HCT116 (cell line): ENCODE measurements around the gene CRYGC. TPM values are rescaled to one million over a fixed set of nuclear protein-coding genes. Genes with fewer than 3 reads are reported as not detected.

ENCODE experiments used
- ATAC-seq: fragments of 200-7000 bp; cut with Tn5 transposase; 2 replicates; pipeline ENCODE4 v1.9.1; 2020; ENCODE audit warnings: mild to moderate bottlenecking, moderate library complexity
- BruUV-seq: library from RNA; stranded (reverse); fragments of 400-500 nt; replicated peaks from 2 replicates; lab custom pipeline; 2021; lab: Mats Ljungman, UMichigan
- CTCF ChIA-PET: fragments of 300-600 bp; sonication (Branson Sonifier 250); formaldehyde crosslinking; loops from one replicate; lab custom pipeline; 2021; ENCODE audit warnings: antibody characterized with exemption; lab: Charles Lee
- POLR2A ChIA-PET: fragments of 300-600, 350-600 bp; sonication (Branson Sonifier 250); formaldehyde crosslinking; loops from one replicate; lab custom pipeline; 2021; ENCODE audit warnings: antibody characterized with exemption; lab: Charles Lee
- RAD21 ChIA-PET, 2 experiments: fragments of 300-600 bp; sonication (Branson Sonifier 250); formaldehyde crosslinking; loops; one replicate each; lab custom pipeline; 2023; ENCODE audit warnings: low total read pairs in 2 of 2; ENCODE audit not compliant: uncharacterized antibody in 2 of 2, unreplicated experiment in 2 of 2, low non-redundant PET in 1 of 2; lab: Charles Lee
- DNase-seq: peaks from one replicate; pipeline ENCODE4 v3.0.0-alpha.2; 2010; ENCODE audit warnings: low read depth, low spot score
- H2AFZ ChIP-seq: fragments of 200-600 bp; shearing (Covaris generic), sonication (generic); 2 replicates; pipeline ENCODE4 v1.6.1; 2017; ENCODE audit warnings: low read depth, mixed run types, mixed read lengths, antibody characterized with exemption, low read length; ENCODE audit not compliant: poor library complexity, severe bottlenecking
- H3K27ac ChIP-seq: 2 replicates; pipeline ENCODE4 v1.5.1; 2012; ENCODE audit warnings: low read depth, low read length
- H3K27me3 ChIP-seq: fragments of 200-600 bp; sonication (generic); 2 replicates; pipeline ENCODE4 v1.6.1; 2016; ENCODE audit warnings: mixed run types, low read length, mixed read lengths; ENCODE audit not compliant: insufficient read depth
- H3K36me3 ChIP-seq, 2 experiments: fragments of 200-500 bp in 1 of 2; fragments of 200-600 bp in 1 of 2; sonication (Bioruptor generic) in 1 of 2; sonication (generic) in 1 of 2; 2 replicates each; pipeline versions ENCODE4 v1.5.1 to v1.6.1; 2014 to 2016; ENCODE audit warnings: low read length in 2 of 2, inconsistent platforms in 1 of 2, mixed read lengths in 1 of 2, mixed run types in 1 of 2; ENCODE audit not compliant: insufficient read depth in 2 of 2, control insufficient read depth in 1 of 2
- H3K4me1 ChIP-seq, 2 experiments: fragments of 200-600 bp in 1 of 2; sonication (generic) in 1 of 2; 2 replicates each; pipeline versions ENCODE4 v1.5.1 to v1.6.1; 2012 to 2017; ENCODE audit warnings: low read length in 2 of 2, inconsistent platforms in 1 of 2, mild to moderate bottlenecking in 1 of 2, mixed read lengths in 1 of 2, mixed run types in 1 of 2, moderate library complexity in 1 of 2; ENCODE audit not compliant: insufficient read depth in 2 of 2, control insufficient read depth in 1 of 2
- H3K4me2 ChIP-seq: fragments of 200-600 bp; sonication (generic); 2 replicates; pipeline ENCODE4 v1.6.1; 2017; ENCODE audit warnings: mixed run types, low read length, mixed read lengths
- H3K4me3 ChIP-seq, 2 experiments: fragments of 200-600 bp in 1 of 2; sonication (generic) in 1 of 2; replicated peaks in 1 of 2; 2 replicates each; pipeline ENCODE4 v1.5.1; 2011 to 2016; ENCODE audit warnings: low read length in 2 of 2, control low read depth in 1 of 2, low read depth in 1 of 2, mild to moderate bottlenecking in 1 of 2, mixed read lengths in 1 of 2, mixed run types in 1 of 2
- H3K79me2 ChIP-seq: fragments of 200-600 bp; sonication (generic); 2 replicates; pipeline ENCODE4 v1.6.1; 2017; ENCODE audit warnings: mild to moderate bottlenecking, mixed run types, low read length, moderate library complexity, mixed read lengths; ENCODE audit not compliant: insufficient read depth
- H3K9ac ChIP-seq: fragments of 200-600 bp; sonication (generic); 2 replicates; pipeline ENCODE4 v1.6.1; 2016; ENCODE audit warnings: low read length, mixed read lengths
- H3K9me2 ChIP-seq: fragments of 200-600 bp; sonication (generic), shearing (Covaris generic); 2 replicates; pipeline ENCODE4 v1.6.1; 2017; ENCODE audit warnings: mixed run types, mild to moderate bottlenecking, moderate library complexity; ENCODE audit not compliant: insufficient read depth
- H3K9me3 ChIP-seq, 2 experiments: fragments of 200-500 bp in 1 of 2; fragments of 200-600 bp in 1 of 2; sonication (Bioruptor generic) in 1 of 2; sonication (generic) in 1 of 2; 2 replicates each; pipeline ENCODE4 v1.6.1; 2014 to 2017; ENCODE audit warnings: low read length in 2 of 2, mixed read lengths in 2 of 2, inconsistent platforms in 1 of 2, low read depth in 1 of 2, mild to moderate bottlenecking in 1 of 2, mixed run types in 1 of 2, moderate library complexity in 1 of 2; ENCODE audit not compliant: control insufficient read depth in 1 of 2, insufficient read depth in 1 of 2
- H4K20me1 ChIP-seq: fragments of 200-600 bp; sonication (generic), shearing (Covaris generic); 2 replicates; pipeline ENCODE4 v1.6.1; 2017; ENCODE audit warnings: mixed run types, mild to moderate bottlenecking, moderate library complexity; ENCODE audit not compliant: insufficient read depth
- ATF3 ChIP-seq: IDR thresholded peaks from 2 replicates; pipeline ENCODE4 v1.6.1; 2012
- CTCF ChIP-seq, 3 experiments: fragments of 200-600 bp in 1 of 3; sonication (generic) in 1 of 3; IDR thresholded peaks in 2 of 3; conservative IDR thresholded peaks in 1 of 3; 2 replicates each; pipeline ENCODE4 v1.5.1; 2012 to 2017; ENCODE audit warnings: low read depth in 2 of 3, low read length in 2 of 3, antibody characterized with exemption in 1 of 3, borderline replicate concordance in 1 of 3, control low read depth in 1 of 3, mild to moderate bottlenecking in 1 of 3, mixed read lengths in 1 of 3, mixed run types in 1 of 3, moderate library complexity in 1 of 3; ENCODE audit not compliant: insufficient read depth in 1 of 3
- EGR1 ChIP-seq: IDR thresholded peaks from 2 replicates; pipeline ENCODE4 v1.6.1; 2012; ENCODE audit warnings: low read depth
- JUND ChIP-seq: IDR thresholded peaks from 2 replicates; pipeline ENCODE4 v1.6.1; 2012
- MAX ChIP-seq: IDR thresholded peaks from 2 replicates; pipeline ENCODE4 v1.6.1; 2012
- POLR2A ChIP-seq: IDR thresholded peaks from 2 replicates; pipeline ENCODE4 v1.7.0; 2011; ENCODE audit warnings: borderline replicate concordance; ENCODE audit not compliant: insufficient read depth, insufficient read length; ENCODE audit errors: extremely low read depth
- REST ChIP-seq: IDR thresholded peaks from 2 replicates; pipeline ENCODE4 v1.6.1; 2012; ENCODE audit warnings: low read depth
- SP1 ChIP-seq: IDR thresholded peaks from 2 replicates; pipeline ENCODE4 v1.6.1; 2012; ENCODE audit warnings: low read depth
- YY1 ChIP-seq: IDR thresholded peaks from 2 replicates; pipeline ENCODE4 v1.6.1; 2011; ENCODE audit warnings: low read length, low read depth, moderate library complexity, mild to moderate bottlenecking; ENCODE audit not compliant: insufficient replicate concordance; ENCODE audit errors: extremely low read depth
- ZBTB33 ChIP-seq: IDR thresholded peaks from 2 replicates; pipeline ENCODE4 v1.6.1; 2011; ENCODE audit warnings: mild to moderate bottlenecking, low read length, moderate library complexity; ENCODE audit not compliant: insufficient replicate concordance; ENCODE audit errors: extremely low read depth
- intact Hi-C: fragments of 100-400 bp; cut with micrococcal nuclease; formaldehyde crosslinking; loops from 2 replicates; pipeline ENCODE4 v1.10.0; 2022
- total RNA-seq: library from RNA; stranded (reverse); gene quantifications from one replicate; pipeline ENCODE4 v1.2.1, GENCODE V29; 2021; ENCODE audit not compliant: unreplicated experiment

CRYGC gene
- total RNA-seq, 1 experiment from 2014 or later, result not detected

- no peaks in the 10 kb centered on the region for H3K79me2 ChIP-seq
- ChIA-PET RAD21 (no interaction called here), POLR2A (no interaction called here), CTCF (no interaction called here)
- H3K9me3 ChIP-seq, result no peaks in the 10 kb centered on the region
- H3K27me3 ChIP-seq, result no peaks in the 10 kb centered on the region
- H3K9me2 ChIP-seq, result no peaks in the 10 kb centered on the region
- intact Hi-C loops, result no loop called here
- DNase-seq, result no peak
- TF ChIP-seq MAX, result no peak
- H3K4me3 ChIP-seq, result no peak overlapping the region
- no peaks in the 10 kb centered on the region for H3K4me1 ChIP-seq
- no peak overlapping the region for H2AFZ ChIP-seq
- H3K4me2 ChIP-seq, result no peak overlapping the region
- H3K27ac ChIP-seq, result no peak overlapping the region
- no peaks in the 10 kb centered on the region for H3K36me3 ChIP-seq
- no peak for ATAC-seq
- H4K20me1 ChIP-seq, result no peaks in the 10 kb centered on the region
- no TSS peak for BruUV-seq
- no peak overlapping the region for H3K9ac ChIP-seq
These were observed 43.6 kb downstream of the CRYGC start for GRCh38 chr2:208086029-208086428.

GRCh38 chr2:208083807-208084206 lies 45.8 kb downstream of the CRYGC start:
- TF ChIP-seq YY1, result no peak
- TF ChIP-seq REST, result no peak
- TF ChIP-seq POLR2A, result no peak
- TF ChIP-seq SP1, result no peak
- TF ChIP-seq JUND, result no peak
- TF ChIP-seq ZBTB33, result no peak
- TF ChIP-seq ATF3, result no peak
- no peak for TF ChIP-seq CTCF (IDR thresholded peaks at IDR 0.05 in 2 of 3, conservative IDR thresholded peaks at IDR 0.05 in 1 of 3; ENCODE audit: borderline replicate concordance in 1 of 3, insufficient read depth in 1 of 3, low read depth in 2 of 3, low read length in 2 of 3)
- TF ChIP-seq EGR1, result no peak
- H3K27me3 ChIP-seq, result no peaks in the 10 kb centered on the region
- no peaks in the 10 kb centered on the region for H4K20me1 ChIP-seq
- H3K27ac ChIP-seq, result no peak overlapping the region
- H3K9me3 ChIP-seq, result no peaks in the 10 kb centered on the region
- ChIA-PET RAD21 (no interaction called here), CTCF (no interaction called here), POLR2A (no interaction called here)
- H3K9me2 ChIP-seq, result no peaks in the 10 kb centered on the region
- no peaks in the 10 kb centered on the region for H3K36me3 ChIP-seq
- ATAC-seq (no peak), DNase-seq (no peak)
- no peaks in the 10 kb centered on the region for H3K4me1 ChIP-seq
- no TSS peak for BruUV-seq
- no peak overlapping the region for H3K9ac ChIP-seq
- no peaks in the 10 kb centered on the region for H3K79me2 ChIP-seq
- H2AFZ ChIP-seq, result no peak overlapping the region
- no peak overlapping the region for H3K4me3 ChIP-seq
- intact Hi-C loops, result no loop called here
- H3K4me2 ChIP-seq, result no peak overlapping the region
